NCI-H345 treated with DMSO at 0.1 percent for 48 hours (cell line): Measurements from ENCODE around the gene FLNC.

Source experiments
- DNase-seq: peaks from one replicate; lab custom pipeline; 2025; ENCODE audit not compliant: unreplicated experiment; lab: John Stamatoyannopoulos, UW

The FLNC gene

DNA sequence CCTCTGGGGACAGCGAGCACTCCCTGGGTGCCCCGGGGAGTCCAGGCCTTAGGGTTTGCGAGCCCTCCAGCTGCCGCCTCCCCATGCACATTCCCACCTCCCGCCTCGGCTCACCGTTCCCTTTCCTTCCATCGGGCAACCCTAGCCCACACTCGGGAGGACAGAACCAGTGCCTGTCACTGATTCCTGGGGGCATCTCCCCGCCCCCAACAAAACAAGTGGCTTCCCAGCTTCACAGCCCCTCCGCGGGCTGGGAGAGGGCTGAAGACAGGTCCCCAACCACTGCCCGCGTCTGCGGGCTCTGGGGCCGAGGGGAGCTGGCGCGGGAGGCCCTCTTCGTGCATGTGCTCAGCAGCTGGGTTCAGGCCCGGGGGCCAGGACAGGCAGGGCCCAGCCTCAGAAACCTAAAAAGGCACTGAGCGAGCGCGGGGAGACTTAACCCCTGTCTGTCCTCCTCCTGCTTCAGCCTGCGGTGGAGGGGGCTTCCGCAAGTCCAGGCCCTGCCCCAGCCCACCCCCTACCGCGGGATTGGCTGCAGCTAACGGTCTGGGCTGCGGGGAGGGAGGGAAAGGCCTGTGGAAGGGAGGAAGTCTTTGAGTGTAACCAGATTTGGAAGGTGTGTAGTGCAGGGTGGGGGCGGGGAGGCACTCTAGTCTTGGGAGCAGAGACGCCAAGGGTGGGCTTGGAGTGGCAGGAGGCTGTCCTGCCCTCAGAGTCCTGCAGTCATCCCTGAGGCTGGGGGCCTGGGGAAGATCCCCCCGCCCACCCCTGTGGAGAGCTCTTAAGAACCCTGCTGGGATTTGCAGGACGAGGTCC, 1.2 kb downstream of the FLNC start:
- DNase-seq: no peak

DNA sequence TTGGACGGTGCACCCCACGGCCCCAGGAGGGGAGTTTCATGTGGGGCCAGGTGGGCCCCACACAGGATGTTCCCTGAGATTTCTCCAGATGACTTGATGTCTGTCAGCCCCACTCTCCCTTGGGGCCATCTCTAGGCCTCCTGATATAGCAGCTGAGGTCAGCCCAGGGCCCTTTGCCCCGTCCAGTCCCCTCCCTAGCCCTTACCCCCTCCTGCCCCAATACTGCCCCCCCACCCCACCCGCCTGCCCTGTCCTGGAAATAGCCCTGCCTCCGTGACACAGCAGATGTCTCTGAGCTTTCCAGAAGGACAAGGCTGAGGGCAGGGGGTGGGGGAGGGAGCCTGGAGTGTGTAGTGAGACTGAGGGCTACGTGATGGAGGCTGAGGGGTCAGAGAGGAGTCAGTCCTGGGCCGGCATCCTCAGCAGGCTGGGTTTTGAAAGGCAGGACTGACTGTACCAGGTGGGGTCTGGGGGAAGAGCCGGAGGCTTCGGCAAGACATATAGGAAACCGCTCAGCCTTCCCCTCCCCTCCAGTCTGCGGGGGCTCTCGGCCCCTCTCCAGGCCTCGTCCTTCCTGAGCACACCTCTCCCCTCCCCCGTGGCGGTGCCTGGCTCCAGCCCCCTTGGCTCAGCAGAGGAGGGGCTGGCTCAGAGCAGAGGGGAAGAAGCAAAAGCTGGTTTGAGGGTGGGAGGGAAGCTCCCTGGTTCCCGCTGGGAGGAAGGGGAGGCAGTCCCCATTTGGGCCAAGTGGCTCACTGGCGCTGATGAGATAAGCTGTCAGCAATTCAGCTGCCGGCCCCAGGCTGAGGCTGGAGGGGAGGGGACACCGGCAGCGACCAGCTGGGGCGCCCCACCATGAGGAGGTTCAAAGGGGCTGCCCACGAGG, 2.0 kb downstream of the FLNC start:
- DNase-seq: no peak

DNA sequence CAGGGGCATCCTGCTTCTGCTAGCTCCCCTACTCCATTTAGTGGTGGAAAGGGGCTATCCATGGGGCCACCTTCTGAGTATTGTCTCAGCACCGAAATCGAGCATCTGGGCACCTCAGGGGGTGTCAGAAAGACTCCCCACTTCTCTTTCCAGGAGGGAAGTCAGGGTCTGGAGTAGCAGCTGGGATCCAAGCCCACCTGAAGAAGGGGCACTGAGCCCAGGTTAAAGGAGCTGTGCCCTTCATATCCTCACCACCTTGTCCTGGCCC, 2.6 kb downstream of the FLNC start:
- DNase-seq: no peak

DNA sequence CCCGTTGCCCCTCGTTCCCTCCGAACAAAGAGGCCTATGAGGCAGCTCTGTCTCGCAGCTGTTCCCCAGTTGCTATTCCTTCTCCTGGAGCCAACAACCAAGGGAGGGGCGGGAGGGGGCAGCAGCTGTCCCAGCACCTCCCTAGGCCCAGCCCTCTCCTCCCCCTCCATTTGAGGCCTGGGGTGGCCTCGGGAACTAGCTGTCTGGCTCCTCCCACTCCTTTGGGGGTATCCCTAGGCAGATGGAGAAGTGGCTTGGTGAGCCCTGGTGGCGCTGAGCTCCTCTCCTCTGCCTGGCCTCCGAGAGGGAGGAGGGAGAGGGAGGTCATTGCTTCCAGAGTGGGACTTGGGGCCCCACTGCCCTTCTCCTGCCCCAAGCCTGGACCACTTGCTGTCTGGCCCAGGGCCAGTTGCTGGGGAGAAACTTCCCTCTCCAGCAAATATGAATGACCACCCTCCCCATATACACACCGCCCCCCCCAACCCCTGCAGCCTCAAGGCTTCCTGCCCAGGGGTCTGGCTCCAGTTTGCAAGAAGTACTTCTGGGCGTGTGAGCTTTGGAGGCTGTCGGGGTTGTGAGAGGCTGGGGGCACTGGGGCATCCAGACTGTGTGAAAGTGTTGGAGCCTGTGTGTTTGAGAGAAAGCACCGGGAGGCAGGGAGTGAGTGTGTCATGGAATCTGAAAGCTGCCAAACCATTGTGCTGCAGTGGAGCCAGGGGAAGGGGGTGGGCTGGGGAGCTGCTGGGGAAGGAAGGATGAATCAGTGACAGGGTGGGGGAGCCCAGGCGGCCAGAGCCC, 3.1 kb downstream of the FLNC start:
- peak; percentile 37 for DNase-seq

DNA sequence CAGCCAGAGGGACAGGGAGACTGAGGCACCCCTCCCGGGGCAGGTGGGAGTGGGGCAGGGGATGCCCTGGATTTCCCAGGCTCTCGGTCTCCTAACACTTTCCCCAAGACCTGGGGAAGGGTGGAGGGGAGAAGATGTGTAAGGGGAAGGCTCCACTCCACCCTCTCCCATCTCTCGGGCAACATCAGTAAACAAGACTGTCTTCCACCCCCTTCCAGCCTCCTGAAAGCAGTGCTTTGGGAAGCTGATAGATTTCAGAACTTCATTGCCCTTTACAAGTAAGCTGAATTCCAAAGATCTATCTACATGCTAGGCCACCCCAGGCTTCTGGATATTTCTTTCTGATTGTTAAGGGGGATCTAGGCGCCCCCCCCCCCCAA, 3.7 kb downstream of the FLNC start:
- no peak for DNase-seq

DNA sequence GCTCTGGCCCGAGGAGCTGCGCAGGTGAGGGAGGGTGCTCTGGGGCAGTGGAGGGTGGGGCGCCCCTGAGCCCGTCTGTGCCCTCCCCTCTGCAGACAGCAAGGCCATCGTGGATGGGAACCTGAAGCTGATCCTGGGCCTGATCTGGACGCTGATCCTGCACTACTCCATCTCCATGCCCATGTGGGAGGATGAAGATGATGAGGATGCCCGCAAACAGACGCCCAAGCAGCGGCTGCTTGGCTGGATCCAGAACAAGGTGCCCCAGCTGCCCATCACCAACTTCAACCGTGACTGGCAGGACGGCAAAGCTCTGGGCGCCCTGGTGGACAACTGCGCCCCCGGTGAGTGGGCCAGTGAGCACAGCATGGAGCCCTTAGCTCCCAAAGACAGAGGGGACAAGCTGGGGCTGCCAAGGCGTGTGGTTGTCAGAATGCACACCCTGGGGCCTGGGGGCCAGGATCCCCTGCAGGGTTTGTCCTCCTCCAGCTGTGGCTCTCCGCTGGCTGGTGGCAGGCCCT, 5.1 kb downstream of the FLNC start:
- no peak for DNase-seq

DNA sequence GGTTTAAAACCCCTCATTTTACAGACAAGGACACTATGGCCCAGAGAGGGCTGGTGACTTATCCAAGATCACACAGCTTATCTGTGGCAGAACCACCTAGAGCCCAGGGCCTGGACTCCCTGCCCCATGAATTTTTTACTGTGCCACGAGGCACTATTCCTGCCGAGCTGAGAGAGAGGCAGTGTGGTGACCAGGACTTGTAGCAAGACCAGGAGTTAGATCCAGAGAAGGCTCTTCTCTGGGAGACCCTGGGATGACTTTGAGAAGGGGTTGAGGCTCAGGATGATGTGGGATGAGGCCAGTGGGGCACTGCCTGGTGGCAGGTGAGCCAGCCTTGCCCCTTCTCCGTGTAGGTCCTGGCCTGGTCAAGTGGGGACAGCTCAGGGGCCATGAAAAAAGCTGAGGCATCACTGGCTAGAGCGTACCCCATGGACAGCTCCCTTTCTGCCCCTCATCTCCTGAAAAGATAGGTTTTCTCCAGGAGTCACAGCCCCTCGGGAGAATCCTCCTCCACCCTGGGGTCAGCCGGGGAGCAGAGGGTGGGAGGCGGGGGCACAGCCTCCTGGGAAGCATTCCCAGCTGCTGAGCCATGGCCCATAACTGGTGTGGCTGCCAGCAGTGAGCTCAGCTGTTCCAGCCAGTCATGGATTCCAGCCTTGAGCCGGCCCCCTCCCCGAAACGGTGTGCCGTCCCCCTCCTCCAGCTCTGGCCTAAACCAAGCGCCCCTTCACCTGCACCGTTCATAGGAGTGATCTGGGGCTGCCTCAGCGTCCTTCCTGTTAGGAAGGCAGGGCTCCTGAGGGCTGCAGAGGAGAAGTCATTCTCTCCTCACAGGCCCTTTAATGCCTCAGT, 5.8 kb downstream of the FLNC start:
- no peak for DNase-seq

DNA sequence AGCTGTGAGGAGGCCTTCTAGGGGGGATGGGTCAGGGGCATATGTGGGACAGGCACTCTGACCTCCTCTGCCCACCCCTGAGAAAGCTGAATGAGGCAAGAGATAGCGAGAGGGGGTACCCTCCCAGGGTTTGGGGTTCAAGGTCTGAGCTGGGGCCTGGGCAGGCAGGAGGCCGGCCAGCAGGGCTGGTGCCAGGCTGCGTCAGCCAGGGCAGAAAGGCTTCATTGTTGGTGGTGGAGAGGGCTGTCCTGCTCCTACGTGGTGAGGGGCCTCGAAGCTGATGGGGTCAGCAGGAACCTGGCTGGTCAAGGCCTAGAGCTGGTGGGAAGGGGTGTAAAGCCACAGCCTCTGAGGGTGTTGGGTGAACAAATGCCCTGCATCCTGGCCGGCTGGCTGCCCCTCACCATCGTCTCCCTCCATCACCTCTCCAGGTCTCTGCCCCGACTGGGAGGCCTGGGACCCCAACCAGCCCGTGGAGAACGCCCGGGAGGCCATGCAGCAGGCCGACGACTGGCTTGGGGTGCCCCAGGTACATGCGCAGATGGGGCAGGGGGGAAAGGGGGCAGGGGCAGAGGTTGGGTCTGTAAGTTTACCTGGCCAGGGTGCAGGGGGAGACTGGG, 6.6 kb downstream of the FLNC start:
- DNase-seq: no peak

DNA sequence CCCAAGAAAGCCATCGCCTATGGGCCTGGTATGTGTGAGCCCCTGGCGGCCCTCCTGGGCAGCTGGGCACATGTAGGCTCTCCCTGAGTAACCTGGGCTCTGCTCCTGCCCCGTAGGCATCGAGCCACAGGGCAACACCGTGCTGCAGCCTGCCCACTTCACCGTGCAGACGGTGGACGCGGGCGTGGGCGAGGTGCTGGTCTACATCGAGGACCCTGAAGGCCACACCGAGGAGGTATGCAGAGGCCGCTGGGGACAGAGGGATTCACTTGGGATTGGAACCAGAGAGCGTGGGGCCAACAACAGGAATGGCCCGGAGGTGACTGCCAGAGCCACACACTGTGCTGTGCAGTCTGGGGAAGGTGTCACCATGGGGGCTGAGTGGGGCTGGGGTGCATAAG, 7.3 kb downstream of the FLNC start:
- no peak for DNase-seq

DNA sequence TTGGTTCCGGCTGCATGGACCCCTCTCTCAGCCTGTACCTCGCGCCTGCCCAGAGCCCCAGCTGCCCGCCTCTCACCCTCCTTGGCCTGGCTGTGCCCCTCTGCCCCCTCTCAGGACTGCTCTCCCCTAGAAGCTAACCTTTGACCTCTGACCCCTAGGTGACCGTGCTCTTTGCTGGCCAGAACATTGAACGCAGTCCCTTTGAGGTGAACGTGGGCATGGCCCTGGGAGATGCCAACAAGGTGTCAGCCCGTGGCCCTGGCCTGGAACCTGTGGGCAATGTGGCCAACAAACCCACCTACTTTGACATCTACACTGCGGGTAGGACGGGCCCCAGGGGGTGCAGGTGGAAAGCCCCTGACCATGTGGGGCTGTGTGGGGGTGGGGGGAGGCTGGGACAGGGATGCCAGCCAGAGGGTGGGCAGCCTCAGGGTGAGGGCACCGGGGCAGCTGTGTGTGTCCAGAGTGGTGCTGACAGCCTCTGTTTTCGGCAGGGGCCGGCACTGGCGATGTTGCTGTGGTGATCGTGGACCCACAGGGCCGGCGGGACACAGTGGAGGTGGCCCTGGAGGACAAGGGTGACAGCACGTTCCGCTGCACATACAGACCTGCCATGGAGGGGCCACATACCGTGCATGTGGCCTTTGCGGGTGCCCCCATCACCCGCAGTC, 8.0 kb downstream of the FLNC start:
- no peak for DNase-seq

DNA sequence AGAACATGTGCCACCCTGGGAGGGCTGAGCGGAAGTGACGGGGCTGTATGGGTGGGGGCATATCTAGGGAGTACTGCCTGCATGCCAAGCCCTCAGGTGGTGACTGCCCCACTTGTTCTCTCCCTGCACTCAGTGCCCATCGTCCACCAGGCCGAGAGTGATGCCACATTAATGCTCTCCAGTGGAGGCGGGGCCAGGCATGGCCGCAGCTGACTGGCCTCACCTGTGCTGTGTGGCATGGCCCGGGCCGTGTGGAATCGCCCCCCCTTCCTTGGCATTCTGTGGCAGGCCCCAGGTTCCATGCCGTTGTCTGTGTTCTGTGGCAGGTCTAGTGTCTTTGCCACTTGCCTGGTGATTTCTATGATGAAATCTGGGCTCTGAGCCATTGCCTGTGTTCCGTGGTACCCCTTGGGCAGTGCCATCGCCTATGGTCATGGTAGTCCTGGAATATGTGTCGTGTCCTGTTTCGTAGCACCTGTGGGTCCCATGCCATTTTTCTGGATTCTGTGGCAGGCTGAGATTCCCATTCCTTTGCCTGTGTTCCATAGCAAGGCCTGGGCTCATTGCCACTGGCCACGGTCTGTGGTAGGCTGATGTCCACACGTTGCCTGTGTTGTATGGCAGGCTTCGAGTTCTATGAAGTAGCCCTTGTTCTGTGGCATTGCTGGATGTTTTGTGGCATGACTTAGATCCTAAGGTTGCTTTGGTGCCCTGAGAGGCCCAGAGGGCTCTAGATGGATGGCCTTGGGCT, 8.9 kb downstream of the FLNC start:
- DNase-seq: no peak

DNA sequence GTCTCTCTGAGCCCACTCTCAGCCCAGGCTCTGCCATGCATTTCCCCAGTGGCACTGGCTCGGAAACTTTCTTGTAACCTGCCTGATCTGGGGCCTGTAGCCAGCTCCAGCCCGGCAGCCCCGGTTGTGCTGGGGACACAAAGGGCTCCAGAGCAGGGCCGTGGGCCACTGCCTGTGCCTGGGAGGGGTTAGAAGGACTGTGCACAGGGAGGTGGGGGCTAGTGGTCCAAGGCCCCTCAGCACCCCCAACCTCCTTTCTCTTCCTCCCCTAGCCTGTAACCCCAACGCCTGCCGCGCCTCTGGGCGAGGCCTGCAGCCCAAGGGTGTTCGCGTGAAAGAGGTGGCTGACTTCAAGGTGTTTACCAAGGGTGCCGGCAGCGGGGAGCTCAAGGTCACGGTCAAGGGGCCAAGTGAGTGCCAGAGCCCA, 9.6 kb downstream of the FLNC start:
- no peak for DNase-seq

DNA sequence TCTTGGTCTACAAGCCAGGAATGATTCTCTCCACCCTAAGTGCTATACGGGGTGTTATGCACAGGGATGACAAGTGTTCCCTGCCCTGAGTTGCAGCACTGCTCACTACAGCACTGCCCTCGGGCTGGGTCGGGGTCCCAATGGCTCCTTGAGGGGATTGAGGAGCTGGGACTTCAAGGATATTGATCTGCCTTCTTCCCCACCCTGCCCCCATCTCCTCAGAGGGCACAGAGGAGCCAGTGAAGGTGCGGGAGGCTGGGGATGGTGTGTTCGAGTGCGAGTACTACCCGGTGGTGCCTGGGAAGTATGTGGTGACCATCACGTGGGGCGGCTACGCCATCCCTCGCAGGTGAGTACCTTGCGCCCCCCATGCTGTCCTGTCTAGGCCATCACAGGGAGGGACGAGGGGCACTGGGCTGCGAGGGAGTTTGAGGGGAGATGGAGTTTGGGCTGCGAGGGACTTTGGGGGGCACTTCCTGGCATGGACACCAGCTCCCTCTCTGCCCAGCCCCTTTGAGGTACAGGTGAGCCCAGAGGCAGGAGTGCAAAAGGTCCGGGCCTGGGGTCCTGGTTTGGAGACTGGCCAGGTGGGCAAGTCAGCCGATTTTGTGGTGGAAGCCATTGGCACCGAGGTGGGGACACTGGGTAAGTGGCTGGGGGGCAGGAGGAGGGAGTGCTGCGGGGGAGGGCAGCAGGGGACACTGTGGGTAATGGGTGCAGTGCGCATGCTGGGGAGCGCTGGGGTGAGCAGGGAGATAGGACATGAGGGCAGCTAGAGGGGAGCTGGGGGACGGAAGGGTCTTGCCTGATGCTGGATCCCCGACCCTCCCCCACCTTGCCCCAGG, 10.3 kb downstream of the FLNC start:
- DNase-seq: no peak

DNA sequence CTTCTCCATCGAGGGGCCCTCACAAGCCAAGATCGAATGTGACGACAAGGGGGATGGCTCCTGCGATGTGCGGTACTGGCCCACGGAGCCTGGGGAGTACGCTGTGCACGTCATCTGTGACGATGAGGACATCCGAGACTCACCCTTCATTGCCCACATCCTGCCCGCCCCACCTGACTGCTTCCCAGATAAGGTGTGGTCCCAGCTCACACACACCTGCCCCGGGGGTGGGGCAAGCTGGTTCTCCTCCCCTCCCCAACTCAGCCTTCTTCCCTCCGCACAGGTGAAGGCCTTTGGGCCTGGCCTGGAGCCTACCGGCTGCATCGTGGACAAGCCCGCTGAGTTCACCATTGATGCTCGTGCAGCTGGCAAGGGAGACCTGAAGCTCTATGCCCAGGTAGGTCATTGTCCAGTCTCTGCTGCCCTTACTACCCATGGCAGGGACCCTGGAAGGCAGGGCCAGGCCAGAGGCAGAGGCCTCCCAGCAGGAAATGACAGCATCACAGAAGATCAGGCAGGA, 11.0 kb downstream of the FLNC start:
- no peak for DNase-seq

DNA sequence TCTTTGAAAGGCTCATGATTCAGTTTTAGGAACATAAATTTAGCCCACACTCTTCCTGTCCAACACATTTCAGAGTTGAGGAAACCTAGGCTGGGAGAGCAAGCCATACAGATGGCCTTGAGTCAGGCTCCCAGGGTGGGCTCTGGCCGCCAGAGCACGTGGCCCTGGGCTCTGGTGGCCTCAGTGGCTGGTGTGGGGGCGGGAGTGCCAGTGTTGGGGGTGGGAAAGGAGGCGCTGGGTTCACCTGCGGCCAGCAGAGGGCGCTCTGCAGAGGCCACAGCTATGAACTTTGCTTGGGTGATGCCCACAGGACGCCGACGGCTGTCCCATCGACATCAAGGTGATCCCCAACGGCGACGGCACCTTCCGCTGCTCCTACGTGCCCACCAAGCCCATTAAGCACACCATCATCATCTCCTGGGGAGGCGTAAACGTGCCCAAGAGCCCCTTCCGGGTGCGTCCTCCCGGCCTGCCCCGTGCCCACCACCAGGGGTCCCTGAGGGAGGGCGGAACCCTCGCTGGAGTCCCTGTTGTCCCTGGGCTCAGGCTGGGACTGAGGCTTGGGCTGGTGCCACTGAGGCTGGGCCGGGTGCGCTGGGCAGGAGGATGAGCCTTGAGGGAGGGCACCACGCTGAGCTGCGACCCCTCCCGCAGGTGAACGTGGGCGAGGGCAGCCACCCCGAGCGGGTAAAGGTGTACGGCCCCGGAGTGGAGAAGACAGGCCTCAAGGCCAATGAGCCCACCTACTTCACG, 11.9 kb downstream of the FLNC start:
- DNase-seq: peak; percentile 55

DNA sequence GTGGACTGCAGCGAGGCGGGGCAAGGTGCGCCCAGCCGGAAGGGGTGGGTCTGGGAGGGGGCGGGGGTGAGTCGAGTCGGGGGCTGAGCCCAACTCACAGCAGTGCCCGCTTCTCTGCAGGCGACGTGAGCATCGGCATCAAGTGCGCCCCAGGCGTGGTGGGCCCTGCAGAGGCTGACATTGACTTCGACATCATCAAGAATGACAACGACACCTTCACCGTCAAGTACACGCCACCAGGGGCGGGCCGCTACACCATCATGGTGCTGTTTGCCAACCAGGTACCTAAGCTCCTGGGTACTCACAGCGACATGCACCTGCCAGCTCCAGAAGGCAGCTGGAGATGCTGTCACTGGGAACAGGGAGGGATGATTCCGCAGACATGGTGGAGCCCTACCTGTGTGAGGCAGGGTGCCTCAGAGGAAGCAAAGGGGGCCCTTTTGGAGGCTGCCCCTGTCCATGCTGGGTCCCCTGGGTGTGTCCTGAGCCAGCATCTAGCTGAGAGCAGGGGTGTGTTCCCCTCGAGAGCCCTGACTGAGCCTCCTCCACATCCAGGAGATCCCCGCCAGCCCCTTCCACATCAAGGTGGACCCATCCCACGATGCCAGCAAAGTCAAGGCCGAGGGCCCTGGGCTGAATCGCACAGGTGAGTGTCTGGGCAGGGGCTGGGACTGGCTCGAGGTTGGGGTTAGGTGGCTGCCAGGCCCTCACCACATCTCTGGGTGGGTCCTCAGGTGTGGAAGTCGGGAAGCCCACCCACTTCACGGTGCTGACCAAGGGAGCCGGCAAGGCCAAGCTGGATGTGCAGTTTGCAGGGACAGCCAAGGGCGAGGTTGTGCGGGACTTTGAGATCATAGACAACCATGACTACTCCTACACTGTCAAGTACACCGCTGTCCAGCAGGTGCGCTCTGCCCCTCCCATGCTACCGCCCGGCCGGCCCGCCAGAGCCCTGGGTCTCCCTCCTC, 12.8 kb downstream of the FLNC start:
- DNase-seq: peak; percentile 78
